ENCODE data around the gene TULP1. TPM values are rescaled to one million over a fixed set of nuclear protein-coding genes. Genes with fewer than 3 reads are reported as not detected.

TULP1 gene
- total RNA-seq, 1 donor from 2014 or later = not detected

- H4K20me1 ChIP-seq (ENCODE audit: insufficient read depth, low read length) = peaks cover 78% of the 10 kb centered on the region
- no peak overlapping the region for H3K27ac Mint-ChIP-seq (ENCODE audit: unreplicated experiment)
- H2AFZ ChIP-seq (ENCODE audit: low read depth, low read length) = no peak overlapping the region
- FAIRE-seq = no peak
- no peak overlapping the region for H3K4me3 ChIP-seq (ENCODE audit: insufficient read depth, low read depth, low read length)
- no peaks in the 10 kb centered on the region for H3K27me3 ChIP-seq (ENCODE audit: insufficient read depth, low read length)
- peaks cover 11% of the 10 kb centered on the region for H3K4me1 Mint-ChIP-seq (ENCODE audit: low read depth, unreplicated experiment)
- H3K27ac ChIP-seq (ENCODE audit: low read depth, low read length) = no peak overlapping the region
- no peak overlapping the region for H3K9ac ChIP-seq (ENCODE audit: low read length)
- DNase-seq (ENCODE audit: low read depth) = no peak
- H3K9me3 ChIP-seq (ENCODE audit: insufficient read depth, low read depth, low read length) = no peaks in the 10 kb centered on the region
- H3K36me3 Mint-ChIP-seq (ENCODE audit: low read depth, unreplicated experiment) = peaks cover 19% of the 10 kb centered on the region
- H3K4me3 Mint-ChIP-seq (ENCODE audit: unreplicated experiment) = no peak overlapping the region
- H3K4me2 ChIP-seq (ENCODE audit: low read length) = no peak overlapping the region
- H3K79me2 ChIP-seq (ENCODE audit: insufficient read depth, low read length) = peaks cover 31% of the 10 kb centered on the region
- no peak for TF ChIP-seq EZH2 (IDR thresholded peaks at IDR 0.05; ENCODE audit: insufficient read depth, low read length)
- no peak for TF ChIP-seq CTCF (IDR thresholded peaks at IDR 0.05; ENCODE audit: insufficient read depth, low read depth, low read length)
- H3K27me3 Mint-ChIP-seq (ENCODE audit: low read depth, unreplicated experiment) = no peaks in the 10 kb centered on the region
- peaks cover 10% of the 10 kb centered on the region for H3K36me3 ChIP-seq (ENCODE audit: insufficient read depth, low read length)
- no peaks in the 10 kb centered on the region for H3K9me3 Mint-ChIP-seq (ENCODE audit: unreplicated experiment)
- peaks cover 8% of the 10 kb centered on the region for H3K4me1 ChIP-seq (ENCODE audit: insufficient read depth, low read length)
These were observed 32.5 kb downstream of the TULP1 start for GRCh38 chr6:35480176-35480575.

- no peak overlapping the region for H3K27ac ChIP-seq (ENCODE audit: low read depth, low read length)
These were observed 34.4 kb downstream of the TULP1 start for GRCh38 chr6:35478259-35478658.

More at GRCh38 chr6:35478259-35478658, 34.4 kb downstream of the TULP1 start:
- Histone ChIP-seq H3K9ac (ENCODE audit: low read length) (no peak overlapping the region), H3K4me1 (ENCODE audit: insufficient read depth, low read length) (no peaks in the 10 kb centered on the region), H3K4me2 (ENCODE audit: low read length) (no peak overlapping the region), H3K9me3 (ENCODE audit: insufficient read depth, low read depth, low read length) (no peaks in the 10 kb centered on the region), H3K4me3 (ENCODE audit: insufficient read depth, low read depth, low read length) (no peak overlapping the region), H3K79me2 (ENCODE audit: insufficient read depth, low read length) (peaks cover 13% of the 10 kb centered on the region), H2AFZ (ENCODE audit: low read depth, low read length) (no peak overlapping the region), H4K20me1 (ENCODE audit: insufficient read depth, low read length) (peaks cover 79% of the 10 kb centered on the region), H3K36me3 (ENCODE audit: insufficient read depth, low read length) (peaks cover 12% of the 10 kb centered on the region), H3K27me3 (ENCODE audit: insufficient read depth, low read length) (no peaks in the 10 kb centered on the region)
- Mint-ChIP-seq H3K9me3 (ENCODE audit: unreplicated experiment) (no peaks in the 10 kb centered on the region), H3K27ac (ENCODE audit: unreplicated experiment) (peak overlapping the region; percentile 26), H3K27me3 (ENCODE audit: low read depth, unreplicated experiment) (no peaks in the 10 kb centered on the region), H3K4me1 (ENCODE audit: low read depth, unreplicated experiment) (no peaks in the 10 kb centered on the region), H3K36me3 (ENCODE audit: low read depth, unreplicated experiment) (peaks cover 19% of the 10 kb centered on the region), H3K4me3 (ENCODE audit: unreplicated experiment) (no peak overlapping the region)
- DNase-seq (ENCODE audit: low read depth) (no peak), FAIRE-seq (no peak)
- TF ChIP-seq CTCF (IDR thresholded peaks at IDR 0.05; ENCODE audit: insufficient read depth, low read depth, low read length) = no peak
- TF ChIP-seq EZH2 (IDR thresholded peaks at IDR 0.05; ENCODE audit: insufficient read depth, low read length) = no peak

All from astrocyte (in vitro differentiated cells and primary cell).